Raji (cell line): ENCODE results near the gene ATP6AP2.

Experiments
- POLR2A ChIP-seq: IDR thresholded peaks from 2 replicates; pipeline ENCODE4 v1.6.1; 2011; ENCODE audit warnings: low read depth, low read length, control low read depth; ENCODE audit not compliant: insufficient read depth

The ATP6AP2 gene

DNA sequence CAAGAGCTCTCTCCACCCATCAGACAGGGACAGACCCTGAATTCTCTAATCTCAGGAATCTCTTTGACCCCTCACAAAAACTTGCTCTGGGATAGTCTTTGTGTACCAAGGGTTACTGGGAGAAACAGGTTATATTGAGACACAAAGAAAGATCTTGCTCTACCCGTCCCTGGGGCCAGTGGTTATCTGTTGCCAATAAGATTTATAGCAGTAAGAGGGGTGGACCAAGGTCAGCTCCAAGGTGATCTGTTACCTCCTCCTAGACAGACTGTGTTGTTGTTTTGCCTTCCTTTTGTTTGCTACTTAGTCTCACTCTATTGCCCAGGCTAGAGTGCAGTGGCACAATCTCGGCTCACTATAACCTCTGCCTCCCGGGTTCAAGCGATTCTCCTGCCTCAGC is 16.3 kb upstream of the ATP6AP2 start:
- no peak for TF ChIP-seq POLR2A

DNA sequence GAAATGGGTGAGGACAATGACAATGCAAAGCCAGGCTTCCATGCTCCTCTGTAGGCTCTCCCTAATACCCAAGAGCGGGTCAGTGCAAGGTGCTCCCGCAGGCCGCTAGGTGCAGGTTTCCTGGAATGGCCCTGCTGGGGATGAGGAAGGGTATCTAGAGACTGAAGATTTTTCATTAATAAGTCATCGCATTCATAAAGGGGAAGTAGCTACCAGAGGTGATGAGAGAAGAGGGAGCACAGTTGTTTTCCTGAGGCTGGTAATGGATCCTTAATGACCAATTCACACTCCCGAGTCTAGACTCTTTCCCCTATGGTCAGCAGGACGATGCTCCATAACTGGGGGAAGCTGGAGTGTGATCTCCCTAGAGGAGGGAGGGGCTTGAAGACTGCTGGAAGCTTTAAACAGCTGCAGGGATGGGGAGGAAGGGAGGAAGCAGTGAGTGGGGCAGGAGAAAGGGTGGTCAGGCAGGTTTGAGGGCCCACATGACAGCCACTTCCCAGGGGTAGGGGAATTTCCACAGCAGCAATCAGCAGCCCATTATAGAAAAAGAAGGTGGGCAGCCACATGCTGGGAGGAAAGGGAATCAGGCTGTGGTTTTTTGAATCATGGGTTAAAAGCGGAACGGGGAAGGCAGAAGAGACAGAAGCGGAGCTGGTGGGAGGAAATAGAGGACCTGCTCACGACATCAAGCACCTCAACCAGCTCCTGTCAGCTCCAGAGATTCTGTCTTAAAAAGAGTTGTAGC is 10.2 kb upstream of the ATP6AP2 start:
- TF ChIP-seq POLR2A: no peak

DNA sequence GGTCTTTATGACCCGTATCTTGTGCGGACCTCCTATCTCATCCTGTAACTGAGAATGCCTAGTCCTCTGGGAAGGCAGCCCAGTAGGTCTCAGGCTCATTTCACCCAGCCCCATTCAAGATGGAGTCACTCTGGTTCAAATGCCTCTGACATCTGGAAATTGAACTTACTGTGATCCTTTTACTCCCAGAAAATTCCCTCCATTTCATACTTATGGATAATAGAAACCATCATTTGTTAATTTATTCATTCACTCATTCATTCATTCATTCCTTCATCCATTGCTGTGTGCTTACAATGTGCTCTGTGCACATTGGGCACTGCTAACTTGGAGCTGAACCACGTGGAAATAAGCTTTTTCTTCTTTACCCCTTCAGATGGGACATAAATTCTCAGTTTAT is 9.2 kb upstream of the ATP6AP2 start:
- no peak for TF ChIP-seq POLR2A

DNA sequence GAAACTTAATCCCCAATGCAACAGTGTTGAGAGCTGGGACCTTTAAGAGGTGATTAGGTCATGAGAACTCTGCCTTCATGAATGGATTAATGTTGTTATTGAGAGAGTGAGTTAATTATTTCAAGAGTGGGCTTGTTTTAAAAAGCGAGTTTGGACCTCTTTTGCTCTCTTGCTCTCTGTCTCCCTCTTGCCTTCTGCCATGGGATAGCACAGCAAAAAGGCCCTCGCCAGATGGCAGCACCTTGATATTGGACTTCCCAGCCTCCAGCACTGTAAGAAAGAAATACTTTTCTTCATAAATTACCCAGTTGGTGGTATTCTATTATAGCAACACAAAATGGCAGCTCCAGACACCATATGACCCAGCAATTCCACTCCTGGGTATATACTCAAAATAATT is 7.0 kb upstream of the ATP6AP2 start:
- TF ChIP-seq POLR2A: no peak

DNA sequence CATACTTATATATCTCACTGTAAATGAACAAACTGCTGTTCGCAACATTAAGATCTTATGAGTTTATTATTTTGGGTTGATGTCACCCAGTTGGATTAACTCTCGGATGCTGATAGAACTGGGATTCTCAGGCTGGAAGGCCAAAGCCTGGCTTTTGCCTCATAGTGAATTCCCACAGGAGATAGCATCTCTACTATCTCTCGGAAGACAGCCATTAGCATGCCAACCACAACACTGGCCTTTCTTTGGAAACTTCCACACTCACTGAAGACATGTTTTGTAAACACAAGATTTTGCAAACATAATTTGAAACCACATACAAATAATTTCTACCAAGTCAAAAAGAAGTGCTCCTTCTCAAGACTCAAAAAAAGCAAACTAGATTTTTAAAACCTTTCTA is 4.5 kb upstream of the ATP6AP2 start:
- no peak for TF ChIP-seq POLR2A

DNA sequence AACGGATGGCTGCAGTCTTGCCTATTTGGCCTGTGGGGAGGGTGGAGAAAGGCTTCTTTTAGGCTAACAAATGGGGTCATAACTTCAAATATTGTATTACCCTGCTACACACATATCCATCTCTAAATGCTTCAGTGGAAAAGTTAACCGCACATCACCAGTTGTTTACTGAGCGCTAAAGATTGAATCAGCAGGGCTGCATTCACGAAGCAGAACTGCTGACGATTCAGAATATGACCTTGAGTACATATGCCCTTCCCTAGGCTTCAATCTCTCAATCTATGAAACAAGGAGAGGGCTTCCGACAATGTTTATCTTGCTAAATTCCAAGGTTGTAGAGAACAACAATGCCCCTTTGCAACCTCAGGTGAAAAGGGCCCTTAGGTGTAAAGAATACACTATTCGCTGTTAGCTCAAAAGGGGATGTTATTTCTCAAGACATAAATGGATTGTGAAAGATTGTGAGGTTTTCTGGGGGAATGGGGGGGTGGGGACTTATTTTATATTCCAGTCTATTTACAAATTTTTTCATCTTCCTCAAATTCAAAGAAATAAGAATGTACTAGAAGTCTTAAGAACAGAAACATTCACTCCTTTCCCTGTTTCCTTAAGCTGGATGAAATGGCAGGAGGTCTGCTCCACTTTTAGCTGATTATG is 2.6 kb upstream of the ATP6AP2 start:
- no peak for TF ChIP-seq POLR2A

DNA sequence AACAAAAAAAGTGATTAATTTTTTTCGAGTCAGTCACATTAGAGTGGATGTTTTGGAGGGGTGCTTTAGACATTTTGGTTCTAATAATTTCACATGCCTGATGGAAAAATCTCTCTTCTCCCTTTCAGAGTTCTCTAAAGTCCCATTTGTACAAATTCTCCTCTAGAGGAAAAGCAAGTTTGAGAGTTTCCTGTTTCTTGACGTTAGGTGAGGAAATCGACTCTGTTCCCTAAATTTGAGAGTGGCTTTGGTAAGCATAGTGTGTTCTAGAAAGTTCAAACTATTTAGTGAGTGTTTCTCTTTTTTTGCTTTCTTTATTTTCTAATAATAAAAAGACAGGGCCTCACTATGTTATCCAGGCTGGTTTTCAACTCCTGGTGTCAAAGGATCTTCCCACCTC is 1.6 kb upstream of the ATP6AP2 start:
- TF ChIP-seq POLR2A: no peak

DNA sequence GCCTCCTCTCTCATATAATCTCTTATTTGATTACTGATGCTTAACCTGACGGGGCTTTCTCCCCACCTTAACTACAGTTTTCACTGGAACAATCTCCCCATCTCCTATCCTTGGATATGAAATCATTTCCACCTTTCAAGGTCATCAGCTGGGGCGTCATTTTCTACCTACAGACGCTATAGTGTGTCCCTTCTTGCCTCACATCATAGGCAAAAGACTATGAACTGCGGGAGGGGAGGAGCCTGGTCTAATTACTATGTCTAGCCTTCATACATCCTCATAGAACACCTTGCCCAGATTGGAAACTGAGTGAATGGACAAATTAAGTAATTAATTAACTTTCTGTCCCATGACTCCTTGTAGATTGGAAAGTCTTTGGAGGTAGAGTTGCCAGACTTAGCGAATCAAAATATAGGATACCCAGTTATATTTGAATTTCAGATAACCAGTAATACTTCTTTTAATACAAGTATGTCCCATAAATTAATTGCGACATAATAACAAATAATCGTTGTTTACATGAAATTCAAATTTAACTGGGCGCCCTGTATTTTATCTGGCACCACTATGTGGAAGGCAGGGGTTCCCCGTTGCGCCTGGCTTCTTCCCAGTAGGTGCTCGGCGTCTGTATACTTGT is 752 bp upstream of the ATP6AP2 start:
- no peak for TF ChIP-seq POLR2A

DNA sequence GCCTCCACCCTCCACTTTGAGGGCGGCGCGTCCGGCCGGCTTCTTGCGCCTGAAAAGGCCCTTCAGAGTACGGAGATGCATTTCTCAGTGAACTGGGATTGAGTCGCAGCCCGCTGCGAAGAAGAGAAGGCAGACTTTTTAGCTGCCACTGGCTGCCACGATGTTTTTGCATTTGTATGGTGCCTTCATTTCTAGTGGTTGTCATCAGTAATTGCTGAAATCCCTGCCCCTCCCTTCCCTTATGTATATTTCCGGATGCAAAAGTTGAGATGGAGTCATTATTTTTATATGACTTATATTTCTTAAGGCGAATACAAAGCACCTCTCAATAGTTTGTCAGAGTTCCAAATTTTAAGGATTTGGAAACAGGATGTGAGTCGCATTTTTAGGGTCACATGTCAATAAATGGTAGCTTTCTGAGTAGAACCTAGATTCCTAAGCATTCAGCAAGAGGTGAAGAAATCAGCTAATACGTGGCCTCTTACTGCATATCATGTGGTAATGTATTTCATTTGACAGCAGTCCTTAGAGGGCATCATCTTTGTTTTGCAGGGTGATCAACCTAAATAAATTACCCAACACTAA is 658 bp downstream of the ATP6AP2 start:
- no peak for TF ChIP-seq POLR2A

DNA sequence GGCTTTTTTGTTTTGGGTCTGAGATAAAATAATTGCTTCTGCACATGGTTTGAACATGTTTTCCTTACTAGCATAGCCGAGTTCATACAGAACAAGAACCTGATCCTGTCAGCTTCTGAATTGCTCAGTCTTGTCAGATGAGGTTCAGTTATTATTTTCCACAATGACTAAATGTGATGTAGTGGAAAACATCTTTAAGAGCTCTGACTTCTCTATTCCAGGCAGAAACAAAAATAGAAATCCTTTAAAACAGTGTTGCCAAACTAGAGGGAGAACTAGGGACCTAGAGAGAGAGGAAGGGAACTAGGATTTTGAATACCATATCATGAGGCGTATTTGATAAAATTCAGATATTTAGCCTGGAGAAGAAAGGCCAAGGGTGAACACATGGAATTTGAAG is 2.0 kb downstream of the ATP6AP2 start:
- no peak for TF ChIP-seq POLR2A

DNA sequence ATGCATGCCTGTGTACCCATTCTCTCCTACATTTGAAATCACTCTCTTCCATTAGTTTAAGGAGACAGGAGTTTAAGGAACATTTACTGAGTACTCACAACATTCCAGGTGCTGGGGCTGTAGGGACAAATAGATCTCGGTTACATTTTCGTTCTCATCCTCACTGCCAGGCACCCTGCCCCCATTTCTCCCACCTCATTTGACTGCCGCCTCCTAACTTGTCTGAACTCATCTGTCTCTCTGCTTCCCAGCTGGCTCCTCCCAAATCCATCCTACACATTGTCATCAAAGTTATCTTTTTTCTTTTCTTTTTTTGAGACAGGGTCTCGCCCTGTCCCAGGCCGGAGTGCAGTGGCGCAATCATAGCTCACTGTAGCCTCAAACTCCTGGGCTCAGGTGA is 22.7 kb downstream of the ATP6AP2 start:
- no peak for TF ChIP-seq POLR2A

DNA sequence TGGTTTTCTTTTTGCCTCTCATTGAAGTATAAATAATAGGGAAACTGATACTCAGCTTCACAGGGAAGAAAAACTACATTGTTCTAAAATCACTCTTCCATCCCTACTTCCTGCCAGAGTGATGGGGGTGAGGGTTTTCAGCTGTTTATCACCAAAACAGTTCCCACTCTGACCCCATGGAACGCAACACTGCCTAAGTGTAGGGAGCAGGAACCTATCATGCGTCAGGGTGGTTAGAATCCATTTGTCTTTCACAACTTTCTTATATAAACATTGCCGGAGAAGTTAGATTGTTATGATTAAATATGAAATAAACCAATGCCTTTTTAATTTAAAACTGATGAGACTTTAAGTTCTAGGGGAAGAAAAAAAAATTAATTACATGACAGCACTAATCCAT is 26.6 kb downstream of the ATP6AP2 start:
- no peak for TF ChIP-seq POLR2A

DNA sequence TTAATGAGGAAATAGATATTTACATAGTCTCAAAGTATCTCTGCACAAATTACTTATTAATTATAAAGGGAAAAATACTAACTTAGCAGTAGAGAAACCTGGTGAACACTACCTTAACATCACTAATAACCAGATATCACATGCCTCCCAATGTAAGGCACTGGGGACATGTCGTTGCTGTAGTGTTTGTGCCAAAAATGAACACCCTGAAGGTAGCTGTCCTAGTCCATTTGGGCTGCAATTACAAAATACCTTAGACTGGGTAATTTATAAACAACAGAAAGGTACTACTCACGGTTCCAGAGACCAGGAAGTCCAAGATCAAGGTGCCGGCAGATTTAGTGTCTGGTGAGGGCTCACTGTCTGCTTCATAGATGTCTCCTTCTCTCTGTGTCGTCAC is 31.7 kb downstream of the ATP6AP2 start:
- TF ChIP-seq POLR2A: no peak

DNA sequence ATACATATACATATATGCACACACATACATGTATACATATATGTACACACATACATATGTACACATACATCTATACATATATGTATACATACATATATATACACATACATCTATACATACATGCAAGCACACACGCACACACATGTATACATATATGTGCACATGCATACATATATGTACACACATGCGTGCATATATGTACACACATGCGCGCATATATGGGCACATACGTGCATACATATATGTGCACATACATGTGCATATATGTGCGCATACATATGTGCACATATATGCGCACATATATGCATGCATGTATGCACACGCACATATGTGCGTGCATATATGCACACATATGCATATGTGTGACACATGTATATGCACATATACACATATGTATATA is 35.2 kb downstream of the ATP6AP2 start:
- TF ChIP-seq POLR2A: no peak

DNA sequence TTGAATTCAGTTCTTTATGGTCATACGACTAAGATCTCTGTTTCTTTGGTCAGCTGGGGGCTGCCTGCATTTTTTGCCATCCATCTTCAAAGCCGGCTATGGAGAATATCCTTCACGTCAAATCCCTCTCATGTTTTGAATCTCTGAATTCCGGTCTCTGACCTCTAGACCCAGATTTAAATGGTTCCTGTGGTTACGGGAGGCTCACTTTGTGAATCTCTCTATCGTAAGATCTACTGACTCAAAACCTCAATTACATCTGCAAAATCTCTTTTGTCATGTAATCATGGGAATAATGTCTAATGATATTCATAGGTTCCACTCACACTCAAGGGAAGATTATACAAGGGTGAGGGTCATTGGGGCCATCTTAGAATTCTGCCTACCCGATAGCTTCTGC is 36.8 kb downstream of the ATP6AP2 start:
- TF ChIP-seq POLR2A: no peak
